GM21825 (cell line): Measurements from ENCODE around the gene NEXN.
"Not testable (repeated sequence)": the region's sequence is repeated elsewhere in the genome, so short reads cannot be mapped to it uniquely, and the experiment has no call there.

Experiments
- ATAC-seq: cut with Tn5 transposase; IDR thresholded peaks from one replicate; pipeline ENCODE4 v1.9.1; 2021; ENCODE audit warnings: mild to moderate bottlenecking, moderate library complexity; ENCODE audit not compliant: unreplicated experiment

Gene NEXN

GRCh38 chr1:77958391-77958790 is 70.0 kb downstream of the NEXN start:
- ATAC-seq = no peak

- ATAC-seq = no peak
Observed at GRCh38 chr1:77958850-77959249, 70.4 kb downstream of the NEXN start.

GRCh38 chr1:77961392-77961791 is 73.0 kb downstream of the NEXN start:
- no peak for ATAC-seq

GRCh38 chr1:77966291-77966690 is 77.9 kb downstream of the NEXN start:
- ATAC-seq = no peak

- ATAC-seq = no peak
Observed at GRCh38 chr1:77970192-77970591, 81.8 kb downstream of the NEXN start.

GRCh38 chr1:77972080-77972479 is 83.7 kb downstream of the NEXN start:
- ATAC-seq = no peak

GRCh38 chr1:77975386-77975785 is 87.0 kb downstream of the NEXN start:
- no peak for ATAC-seq

- no peak for ATAC-seq
Observed at GRCh38 chr1:77975907-77976306, 87.5 kb downstream of the NEXN start.

GRCh38 chr1:77976433-77977076 is 88.1 kb downstream of the NEXN start:
- ATAC-seq = no peak

GRCh38 chr1:77977989-77978292 is 89.5 kb downstream of the NEXN start:
- no peak for ATAC-seq

- peak; percentile 67 for ATAC-seq
Observed at GRCh38 chr1:77978293-77978968, 90.0 kb downstream of the NEXN start.

GRCh38 chr1:77978969-77979876 is 90.8 kb downstream of the NEXN start, which contains the start of gene FUBP1:
Gene FUBP1, minus strand, starts transcription at chr1:77979072. Its CDS starts 68 bp downstream, at chr1:77979004.
- ATAC-seq = peak; percentile 78

GRCh38 chr1:77983352-77983996 is 95.0 kb downstream of the NEXN start:
- ATAC-seq = not testable (repeated sequence)

GRCh38 chr1:77983997-77984355 is 95.6 kb downstream of the NEXN start:
- ATAC-seq = no peak

GRCh38 chr1:77984629-77985028 is 96.2 kb downstream of the NEXN start:
- ATAC-seq = no peak

GRCh38 chr1:77986810-77987209 is 98.4 kb downstream of the NEXN start:
- no peak for ATAC-seq

- ATAC-seq = no peak
Observed at GRCh38 chr1:77987919-77988318, 99.5 kb downstream of the NEXN start.

- no peak for ATAC-seq
Observed at GRCh38 chr1:77989744-77990143, 101.3 kb downstream of the NEXN start.

GRCh38 chr1:77990629-77991204 is 102.3 kb downstream of the NEXN start:
- ATAC-seq = no peak

- no peak for ATAC-seq
Observed at GRCh38 chr1:77991638-77992037, 103.2 kb downstream of the NEXN start.
